Measurements from ENCODE around the gene GNAL. TPM values are rescaled to one million over a fixed set of nuclear protein-coding genes. Genes with fewer than 3 reads are reported as not detected.

Gene GNAL
- total RNA-seq, 1 experiment from 2014 or later = 0.44 TPM

DNA sequence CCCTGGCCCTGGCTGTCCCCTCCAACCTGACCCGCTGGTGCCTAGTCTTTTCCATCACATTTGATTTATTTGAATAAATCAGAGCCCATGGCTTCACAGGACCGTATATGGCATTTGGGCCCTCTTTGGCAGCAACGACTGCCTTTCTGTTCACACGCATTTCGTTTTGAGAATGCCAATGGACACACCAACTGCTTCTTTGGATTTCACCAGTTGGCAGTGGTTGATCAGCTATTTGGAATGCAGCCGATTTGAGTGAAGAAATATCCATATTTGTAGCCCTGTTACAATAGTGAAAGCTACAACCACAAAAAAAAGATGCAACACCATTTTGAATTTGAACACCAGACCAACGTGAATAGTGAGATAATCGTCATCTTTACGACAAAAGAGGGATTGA lies 56.5 kb downstream of the GNAL start:
- BruUV-seq (replicated peaks) = no TSS peak
- ATAC-seq (no peak), DNase-seq (ENCODE audit: low read depth, low spot score) (no peak)
- TF ChIP-seq, protein P1, sequence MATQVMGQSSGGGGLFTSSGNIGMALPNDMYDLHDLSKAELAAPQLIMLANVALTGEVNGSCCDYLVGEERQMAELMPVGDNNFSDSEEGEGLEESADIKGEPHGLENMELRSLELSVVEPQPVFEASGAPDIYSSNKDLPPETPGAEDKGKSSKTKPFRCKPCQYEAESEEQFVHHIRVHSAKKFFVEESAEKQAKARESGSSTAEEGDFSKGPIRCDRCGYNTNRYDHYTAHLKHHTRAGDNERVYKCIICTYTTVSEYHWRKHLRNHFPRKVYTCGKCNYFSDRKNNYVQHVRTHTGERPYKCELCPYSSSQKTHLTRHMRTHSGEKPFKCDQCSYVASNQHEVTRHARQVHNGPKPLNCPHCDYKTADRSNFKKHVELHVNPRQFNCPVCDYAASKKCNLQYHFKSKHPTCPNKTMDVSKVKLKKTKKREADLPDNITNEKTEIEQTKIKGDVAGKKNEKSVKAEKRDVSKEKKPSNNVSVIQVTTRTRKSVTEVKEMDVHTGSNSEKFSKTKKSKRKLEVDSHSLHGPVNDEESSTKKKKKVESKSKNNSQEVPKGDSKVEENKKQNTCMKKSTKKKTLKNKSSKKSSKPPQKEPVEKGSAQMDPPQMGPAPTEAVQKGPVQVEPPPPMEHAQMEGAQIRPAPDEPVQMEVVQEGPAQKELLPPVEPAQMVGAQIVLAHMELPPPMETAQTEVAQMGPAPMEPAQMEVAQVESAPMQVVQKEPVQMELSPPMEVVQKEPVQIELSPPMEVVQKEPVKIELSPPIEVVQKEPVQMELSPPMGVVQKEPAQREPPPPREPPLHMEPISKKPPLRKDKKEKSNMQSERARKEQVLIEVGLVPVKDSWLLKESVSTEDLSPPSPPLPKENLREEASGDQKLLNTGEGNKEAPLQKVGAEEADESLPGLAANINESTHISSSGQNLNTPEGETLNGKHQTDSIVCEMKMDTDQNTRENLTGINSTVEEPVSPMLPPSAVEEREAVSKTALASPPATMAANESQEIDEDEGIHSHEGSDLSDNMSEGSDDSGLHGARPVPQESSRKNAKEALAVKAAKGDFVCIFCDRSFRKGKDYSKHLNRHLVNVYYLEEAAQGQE (IDR thresholded peaks at IDR 0.05; ENCODE audit: insufficient read depth in 1 of 2, low read depth in 2 of 2, low read length in 1 of 2) = no peak
- in situ Hi-C loops (cut with HindIII; ENCODE audit: low pct_unique_long_range_greater_than_20kb, low sequenced_read_pairs) = no loop called here
- no peaks in the 10 kb centered on the region for H3K4me1 ChIP-seq (ENCODE audit: control insufficient read depth, insufficient read depth, low read length)
- intact Hi-C loops (cut with micrococcal nuclease; ENCODE audit: unreplicated experiment) = no loop called here
- no peak overlapping the region for H3K4me3 ChIP-seq (ENCODE audit: low read depth in 2 of 2, low read length in 2 of 2)
- no peaks in the 10 kb centered on the region for H3K36me3 ChIP-seq (ENCODE audit: control insufficient read depth, insufficient read depth, low read length)
- CTCF ChIA-PET = no interaction called here
- POLR2A ChIA-PET = interaction anchor here (0.6 kb wide), 1 partner anchor 129 kb away, joined by 6 read pairs; no protein-coding TSS in a partner anchor
- H3K27ac ChIP-seq (ENCODE audit: low read length) = no peak overlapping the region
- no peaks in the 10 kb centered on the region for H3K9me3 ChIP-seq (ENCODE audit: control insufficient read depth, insufficient read depth, low read depth, low read length)
- peaks cover 10% of the 10 kb centered on the region for H3K27me3 ChIP-seq (ENCODE audit: control insufficient read depth, insufficient read depth, low read length)

DNA sequence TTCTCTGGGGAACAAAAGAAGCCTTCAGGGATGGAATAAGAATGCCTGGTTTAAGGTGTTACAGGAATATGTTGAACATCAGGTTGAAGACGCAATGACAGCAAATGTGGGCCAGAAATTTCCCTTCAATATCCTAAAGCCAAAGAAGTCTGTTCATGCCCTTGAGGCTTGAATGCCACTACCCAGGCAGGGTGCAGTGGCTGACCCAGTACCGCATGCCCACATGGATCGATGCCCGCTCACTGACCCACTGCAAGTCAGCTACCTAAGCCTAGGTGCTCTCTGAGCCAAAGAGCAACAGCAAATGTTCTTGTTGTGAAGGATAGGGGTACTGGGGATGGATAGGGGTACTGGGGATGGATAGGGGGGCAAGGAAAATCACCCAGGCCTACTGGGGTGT lies 58.2 kb downstream of the GNAL start:
- Histone ChIP-seq H3K4me1 (ENCODE audit: control insufficient read depth, insufficient read depth, low read length) (no peaks in the 10 kb centered on the region), H3K36me3 (ENCODE audit: control insufficient read depth, insufficient read depth, low read length) (no peaks in the 10 kb centered on the region), H3K27ac (ENCODE audit: low read length) (no peak overlapping the region), H3K27me3 (ENCODE audit: control insufficient read depth, insufficient read depth, low read length) (peaks cover 10% of the 10 kb centered on the region), H3K4me3 (ENCODE audit: low read depth in 2 of 2, low read length in 2 of 2) (no peak overlapping the region), H3K9me3 (ENCODE audit: control insufficient read depth, insufficient read depth, low read depth, low read length) (no peaks in the 10 kb centered on the region)
- ATAC-seq (no peak), DNase-seq (ENCODE audit: low read depth, low spot score) (no peak)
- TF ChIP-seq TCF7L2 (IDR thresholded peaks at IDR 0.05; ENCODE audit: low read depth, low read length) (no peak), POLR2AphosphoS5 (IDR thresholded peaks at IDR 0.05; ENCODE audit: low read depth, low read length) (no peak), SIN3A (IDR thresholded peaks at IDR 0.05; ENCODE audit: borderline replicate concordance, insufficient read depth, low read depth, low read length) (no peak)
- TF ChIP-seq, protein P2, sequence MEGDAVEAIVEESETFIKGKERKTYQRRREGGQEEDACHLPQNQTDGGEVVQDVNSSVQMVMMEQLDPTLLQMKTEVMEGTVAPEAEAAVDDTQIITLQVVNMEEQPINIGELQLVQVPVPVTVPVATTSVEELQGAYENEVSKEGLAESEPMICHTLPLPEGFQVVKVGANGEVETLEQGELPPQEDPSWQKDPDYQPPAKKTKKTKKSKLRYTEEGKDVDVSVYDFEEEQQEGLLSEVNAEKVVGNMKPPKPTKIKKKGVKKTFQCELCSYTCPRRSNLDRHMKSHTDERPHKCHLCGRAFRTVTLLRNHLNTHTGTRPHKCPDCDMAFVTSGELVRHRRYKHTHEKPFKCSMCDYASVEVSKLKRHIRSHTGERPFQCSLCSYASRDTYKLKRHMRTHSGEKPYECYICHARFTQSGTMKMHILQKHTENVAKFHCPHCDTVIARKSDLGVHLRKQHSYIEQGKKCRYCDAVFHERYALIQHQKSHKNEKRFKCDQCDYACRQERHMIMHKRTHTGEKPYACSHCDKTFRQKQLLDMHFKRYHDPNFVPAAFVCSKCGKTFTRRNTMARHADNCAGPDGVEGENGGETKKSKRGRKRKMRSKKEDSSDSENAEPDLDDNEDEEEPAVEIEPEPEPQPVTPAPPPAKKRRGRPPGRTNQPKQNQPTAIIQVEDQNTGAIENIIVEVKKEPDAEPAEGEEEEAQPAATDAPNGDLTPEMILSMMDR (IDR thresholded peaks at IDR 0.05) = no peak
- TF ChIP-seq, protein P1 (IDR thresholded peaks at IDR 0.05; ENCODE audit: insufficient read depth in 1 of 2, low read depth in 2 of 2, low read length in 1 of 2) = no peak
- CTCF ChIA-PET = no interaction called here
- in situ Hi-C loops (cut with HindIII; ENCODE audit: low pct_unique_long_range_greater_than_20kb, low sequenced_read_pairs) = no loop called here
- intact Hi-C loops (cut with micrococcal nuclease; ENCODE audit: unreplicated experiment) = no loop called here
- POLR2A ChIA-PET = no interaction called here
- no TSS peak for BruUV-seq (replicated peaks)

Measured in Panc1 (cell line).